HG03439 (cell line): ENCODE data around the gene PAQR7.

Source experiments
- ATAC-seq: cut with Tn5 transposase; IDR thresholded peaks from one replicate; pipeline ENCODE4 v1.9.1; 2021; ENCODE audit warnings: mild to moderate bottlenecking, moderate library complexity; ENCODE audit not compliant: unreplicated experiment

The PAQR7 gene

GRCh38 chr1:25819491-25820246 lies 55.8 kb downstream of the PAQR7 start, which contains the start of gene MTFR1L:
Gene MTFR1L, plus strand, starts transcription at chr1:25819954. Its CDS starts 3,151 bp downstream, at chr1:25823105.
- peak; percentile 84 for ATAC-seq

GRCh38 chr1:25818569-25818968 lies 56.9 kb downstream of the PAQR7 start:
- no peak for ATAC-seq

- ATAC-seq = no peak
Observed at GRCh38 chr1:25817840-25818501, 57.5 kb downstream of the PAQR7 start.

GRCh38 chr1:25816112-25816718 lies 59.3 kb downstream of the PAQR7 start:
- no peak for ATAC-seq

- no peak for ATAC-seq
Observed at GRCh38 chr1:25815208-25816111, 60.0 kb downstream of the PAQR7 start.

GRCh38 chr1:25814549-25815087 lies 60.9 kb downstream of the PAQR7 start:
- ATAC-seq = no peak

DNA sequence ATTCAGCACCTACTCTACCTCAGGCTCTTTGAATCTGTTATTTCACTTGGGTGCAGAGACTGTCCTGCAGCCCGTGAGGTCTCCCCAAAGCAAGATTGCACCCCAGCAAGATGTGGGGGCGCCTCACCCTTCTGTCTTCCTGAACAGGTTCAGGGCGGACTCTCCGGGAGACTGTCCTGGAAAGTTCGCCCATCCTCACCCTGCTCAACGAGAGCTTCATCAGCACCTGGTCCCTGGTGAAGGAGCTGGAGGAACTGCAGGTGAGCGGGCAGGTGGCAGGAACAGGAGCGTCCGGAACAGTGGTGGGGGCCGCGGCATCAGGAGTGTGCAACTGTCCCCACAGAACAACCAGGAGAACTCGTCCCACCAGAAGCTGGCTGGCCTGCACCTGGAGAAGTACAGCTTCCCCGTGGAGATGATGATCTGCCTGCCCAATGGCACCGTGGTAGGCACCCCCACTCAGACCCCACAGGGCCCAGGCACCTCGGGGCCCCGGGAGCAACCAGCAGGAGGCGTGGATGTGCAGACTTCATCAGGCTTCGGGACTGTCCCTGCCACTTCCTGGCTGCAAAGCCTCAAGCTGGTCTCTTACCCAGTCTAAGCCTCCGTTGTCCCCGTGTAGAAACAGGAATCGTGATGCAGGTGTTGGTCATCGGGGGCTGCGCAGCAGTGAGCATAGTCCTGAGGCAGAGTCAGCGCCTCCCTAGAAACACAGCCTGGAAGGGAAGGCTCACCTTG lies 61.6 kb downstream of the PAQR7 start:
- ATAC-seq = no peak

DNA sequence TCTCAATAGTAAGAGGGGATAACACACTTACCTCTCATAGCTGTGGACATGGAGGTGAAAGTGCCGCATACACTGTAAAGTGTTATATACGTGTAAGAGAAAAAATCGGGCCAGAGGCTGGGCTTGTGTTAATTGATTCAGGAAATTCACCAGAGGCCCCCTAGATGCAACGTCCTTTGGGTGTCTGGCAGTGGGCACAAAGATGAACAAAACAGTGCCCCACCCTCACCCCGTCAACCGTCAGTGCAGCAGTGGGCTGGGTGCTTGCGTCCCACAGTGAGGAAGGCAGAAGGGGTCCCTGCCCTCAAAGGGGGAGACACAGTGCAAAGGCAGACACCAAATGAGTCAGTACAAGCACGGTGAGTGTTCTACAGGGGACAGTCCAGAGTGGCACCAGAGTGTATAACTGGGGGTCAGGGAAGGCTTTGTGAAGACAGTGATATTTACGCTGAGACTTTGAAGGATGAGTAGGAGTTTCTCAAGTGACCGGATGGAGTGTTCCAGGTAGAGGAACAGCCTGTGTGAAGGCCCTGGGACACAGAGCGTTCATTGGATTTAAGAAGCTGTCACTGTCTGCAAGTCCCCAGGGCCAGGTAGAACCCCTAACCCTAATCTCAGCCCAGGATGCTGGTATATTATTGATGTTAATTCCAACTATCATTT lies 62.3 kb downstream of the PAQR7 start:
- ATAC-seq = no peak
